SU-DHL-6 (cell line): ENCODE data around the gene FOXC1.

Source experiments
- CTCF ChIP-seq: fragments of 200-600 bp; sonication (generic); IDR thresholded peaks from one replicate; pipeline ENCODE4 v1.5.1; 2017; ENCODE audit warnings: antibody characterized with exemption, mild to moderate bottlenecking, low read length, moderate library complexity; ENCODE audit not compliant: insufficient read depth, poor library complexity, severe bottlenecking
- EZH2phosphoT487 ChIP-seq: fragments of 200-600 bp; sonication (generic), shearing (Covaris generic); conservative IDR thresholded peaks from 2 replicates; pipeline ENCODE4 v1.6.1; 2018; ENCODE audit warnings: mild to moderate bottlenecking, antibody characterized with exemption, low read length, moderate library complexity, mixed read lengths

GRCh38 chr6:1636971-1637871, 27.5 kb downstream of the FOXC1 start:
- TF ChIP-seq CTCF (no peak), EZH2phosphoT487 (no peak)
